ENCODE results near the gene KCTD5. TPM values are rescaled to one million over a fixed set of nuclear protein-coding genes. Genes with fewer than 3 reads are reported as not detected.

The KCTD5 gene
- total RNA-seq, 6 experiments from 2014 or later: 7.3 to 22.8 (median 11.1) TPM

DNA sequence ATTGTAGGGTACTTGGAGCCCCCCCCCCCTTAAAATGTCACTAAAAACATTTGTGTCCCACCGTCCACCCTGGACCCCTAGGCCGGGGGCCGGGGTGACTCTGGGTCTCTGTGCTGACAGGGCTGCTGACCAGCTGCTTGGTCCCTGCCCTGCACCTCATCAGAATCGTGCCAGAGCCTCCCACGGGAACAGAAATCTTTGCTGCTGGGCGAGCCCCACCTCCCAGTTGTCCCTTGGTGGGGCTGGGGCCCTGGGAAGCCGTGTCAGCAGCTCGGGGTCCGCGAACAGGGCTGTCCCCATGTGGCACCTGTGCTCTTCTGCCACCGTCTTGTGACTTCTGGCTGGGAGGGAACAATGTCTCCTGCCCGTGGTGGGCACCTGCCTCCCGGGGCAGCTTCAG is 18.5 kb downstream of the KCTD5 start:
- Histone ChIP-seq H3K4me3 (no peak overlapping the region), H3K27me3 (no peaks in the 10 kb centered on the region), H3K4me1 (peaks cover 0 to 15% (median 7%) of the 10 kb centered on the region in 4 donors), H3K9me3 (no peaks in the 10 kb centered on the region), H3K36me3 (peaks cover 0 to 40% (median 7%) of the 10 kb centered on the region in 4 donors), H3K27ac (no peak overlapping the region)
- WGBS (ENCODE audit: insufficient coverage, low coverage, low lambda C conversion rate, missing lambda C conversion rate): 0% methylated on average over 1 of the region's 13 CpGs
- ATAC-seq: no peak
- intact Hi-C loops (cut with DNase I): no loop called here
- DNase-seq: no peak
- no peak for TF ChIP-seq CTCF (IDR thresholded peaks at IDR 0.05)
- TF ChIP-seq POLR2A (IDR thresholded peaks at IDR 0.05): no peak

DNA sequence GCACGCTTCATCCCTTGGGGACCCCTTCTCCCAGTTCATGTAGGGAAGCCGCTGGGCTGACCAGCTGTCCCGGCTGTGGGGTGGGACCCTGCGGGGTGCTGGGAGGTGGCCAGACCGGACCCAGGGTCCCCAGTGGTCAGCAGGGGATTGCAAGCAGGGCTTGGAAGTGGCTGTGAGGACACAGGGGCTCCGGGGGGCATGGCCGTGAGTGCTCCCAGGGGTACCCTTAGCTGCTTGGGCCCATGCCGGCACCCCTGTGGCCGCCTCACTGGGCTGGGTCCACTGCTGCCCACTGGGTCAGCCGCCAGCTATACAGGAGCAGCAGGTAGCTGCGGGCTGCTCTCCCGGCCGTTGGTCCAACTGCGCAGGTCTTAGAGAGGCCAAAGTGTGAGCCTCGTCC is 18.9 kb downstream of the KCTD5 start:
- H3K36me3 ChIP-seq: peaks cover 0 to 40% (median 7%) of the 10 kb centered on the region in 4 donors
- H3K27ac ChIP-seq: no peak overlapping the region
- H3K9me3 ChIP-seq: no peaks in the 10 kb centered on the region
- ATAC-seq (no peak), DNase-seq (no peak)
- no peak overlapping the region for H3K4me3 ChIP-seq
- H3K27me3 ChIP-seq: no peaks in the 10 kb centered on the region
- H3K4me1 ChIP-seq: peaks cover 0 to 15% (median 7%) of the 10 kb centered on the region in 4 donors
- intact Hi-C loops (cut with DNase I): no loop called here
- WGBS (ENCODE audit: insufficient coverage, low coverage, low lambda C conversion rate, missing lambda C conversion rate): 71% methylated on average over 3 of the region's 15 CpGs
- TF ChIP-seq CTCF (IDR thresholded peaks at IDR 0.05) (no peak), POLR2A (IDR thresholded peaks at IDR 0.05) (no peak)

DNA sequence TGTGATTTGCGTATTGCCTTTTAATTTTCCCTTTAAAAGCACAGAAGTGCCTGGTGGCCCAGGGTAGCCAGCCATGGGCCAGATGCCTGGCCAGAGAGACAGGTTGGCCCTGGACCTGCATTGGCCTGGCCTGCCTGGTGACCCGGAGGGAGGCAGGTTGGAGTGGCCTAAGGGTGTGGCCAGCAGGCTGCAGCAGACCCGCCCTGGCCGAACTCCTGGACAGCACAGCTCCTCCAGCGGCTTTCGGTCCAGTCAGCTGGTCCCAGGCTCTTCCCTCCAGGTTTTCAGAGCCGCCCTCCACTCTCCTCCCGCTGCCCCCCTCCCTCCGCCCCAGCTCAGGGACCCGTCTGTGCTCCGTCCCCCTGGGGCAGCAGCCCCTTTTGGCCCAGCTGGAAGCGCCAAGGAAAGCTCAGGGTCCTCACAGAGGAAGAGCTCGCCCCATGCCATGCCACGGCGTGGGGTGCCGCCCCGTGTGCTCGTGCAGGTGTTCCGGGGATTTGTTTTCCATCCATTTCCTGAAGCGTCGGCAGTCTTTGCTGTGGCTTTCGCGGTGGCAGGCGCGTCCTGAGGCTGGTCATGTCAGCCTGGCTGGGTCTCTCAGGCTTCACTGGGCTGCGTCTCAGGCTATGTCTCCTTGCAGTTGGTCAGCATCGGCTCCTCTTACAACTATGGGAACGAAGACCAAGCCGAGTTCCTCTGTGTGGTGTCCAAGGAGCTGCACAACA is 19.6 kb downstream of the KCTD5 start:
- H3K9me3 ChIP-seq: no peaks in the 10 kb centered on the region
- H3K36me3 ChIP-seq: peaks cover 0 to 40% (median 7%) of the 10 kb centered on the region in 4 donors
- no peak overlapping the region for H3K4me3 ChIP-seq
- ATAC-seq (no peak), DNase-seq (peak in 1 of 3 donors; percentile 70)
- peaks cover 0 to 15% (median 7%) of the 10 kb centered on the region in 4 donors for H3K4me1 ChIP-seq
- TF ChIP-seq POLR2A (IDR thresholded peaks at IDR 0.05): no peak
- no peaks in the 10 kb centered on the region for H3K27me3 ChIP-seq
- intact Hi-C loops (cut with DNase I): no loop called here
- no peak overlapping the region for H3K27ac ChIP-seq
- 94% methylated on average over 12 of the region's 29 CpGs for WGBS (ENCODE audit: insufficient coverage, low coverage, low lambda C conversion rate, missing lambda C conversion rate)

GRCh38 chr16:2702438-2702825 is 20.1 kb downstream of the KCTD5 start:
- Histone ChIP-seq H3K9me3 (no peaks in the 10 kb centered on the region), H3K36me3 (peaks cover 0 to 41% (median 9%) of the 10 kb centered on the region in 4 donors), H3K27me3 (no peaks in the 10 kb centered on the region), H3K27ac (no peak overlapping the region), H3K4me3 (no peak overlapping the region), H3K4me1 (peaks cover 0 to 15% (median 7%) of the 10 kb centered on the region in 4 donors)
- no peak for ATAC-seq
- WGBS (ENCODE audit: insufficient coverage, low coverage, low lambda C conversion rate, missing lambda C conversion rate): 100% methylated on average over 5 of the region's 13 CpGs
- DNase-seq: no peak
- intact Hi-C loops (cut with DNase I): no loop called here
- TF ChIP-seq POLR2A (IDR thresholded peaks at IDR 0.05): no peak
- no peak for TF ChIP-seq CTCF (IDR thresholded peaks at IDR 0.05)
